Esophagus muscularis mucosa (tissue), 4 donors: ENCODE results near the gene ANK3. TPM values are rescaled to one million over a fixed set of nuclear protein-coding genes. Genes with fewer than 3 reads are reported as not detected.

Source experiments
- DNase-seq: peaks from one replicate; pipeline ENCODE4 v3.0.0-alpha.2; 2017; ENCODE audit errors: extremely low spot score
- H3K27ac ChIP-seq, 4 donors: fragments of 200-600 bp; sonication (generic); replicated peaks in 1 of 4; 1 replicate in 3 of 4; 2 replicates in 1 of 4; pipeline ENCODE4 v1.5.1; 2016 to 2019; ENCODE audit warnings: mild to moderate bottlenecking in 1 of 4
- H3K27me3 ChIP-seq, 4 donors: fragments of 200-600 bp; sonication (generic); one replicate each; pipeline versions ENCODE4 v1.5.1 to v1.6.0; 2016 to 2019
- H3K36me3 ChIP-seq, 4 donors: fragments of 200-600 bp; sonication (generic); one replicate each; pipeline ENCODE4 v1.5.1; 2016 to 2019
- H3K4me1 ChIP-seq, 4 donors: fragments of 200-600 bp; sonication (generic); one replicate each; pipeline ENCODE4 v1.5.1; 2016 to 2019
- H3K4me3 ChIP-seq, 4 donors: fragments of 200-600 bp; sonication (generic); 1 replicate in 2 of 4; 2 replicates in 2 of 4; pipeline ENCODE4 v1.5.1; 2016 to 2019; ENCODE audit warnings: mild to moderate bottlenecking in 4 of 4, moderate library complexity in 1 of 4
- H3K9me3 ChIP-seq, 4 donors: fragments of 200-600 bp; sonication (generic); 1 replicate in 3 of 4; 2 replicates in 1 of 4; pipeline ENCODE4 v1.5.1; 2016 to 2019
- EP300 ChIP-seq: sonication (generic); formaldehyde crosslinking; IDR thresholded peaks from one replicate; pipeline ENCODE4 v1.6.1; 2017; ENCODE audit warnings: antibody characterized with exemption
- POLR2A ChIP-seq: fragments of 450-650 bp; IDR thresholded peaks from one replicate; pipeline ENCODE4 v1.6.1; 2017; ENCODE audit warnings: antibody characterized with exemption, moderate library complexity, mild to moderate bottlenecking, low read depth
- POLR2AphosphoS5 ChIP-seq, 2 donors: sonication (generic); formaldehyde crosslinking; IDR thresholded peaks; one replicate each; pipeline ENCODE4 v1.6.1; 2017; ENCODE audit warnings: antibody characterized with exemption in 2 of 2
- WGBS: methylation state at CpG from one replicate; pipeline ENCODE4 v1.1.5; 2018; 5-methylcytosine and 5-hydroxymethylcytosine counted together
- intact Hi-C: fragments of 100-400 bp; cut with DNase I; formaldehyde crosslinking; loops from one replicate; pipeline ENCODE4 v1.15.1; 2023
- total RNA-seq, 4 donors: library from RNA; depleted of rRNA; stranded (reverse); fragments of >200 nt; gene quantifications; one replicate each; pipeline versions ENCODE4 v1.1.0 to v1.2.1, GENCODE V29; 2016
- TF ChIP-seq, protein P1 (sequence below), 3 experiments: fragments of 200-600 bp in 2 of 3; fragments of 450-650 bp in 1 of 3; sonication (generic) in 2 of 3; IDR thresholded peaks; one replicate each; pipeline ENCODE4 v1.5.1; 2017 to 2019; ENCODE audit warnings: antibody characterized with exemption in 3 of 3, mild to moderate bottlenecking in 2 of 3, moderate library complexity in 1 of 3

ANK3 gene
- total RNA-seq, 4 donors from 2014 or later: 25.5 to 44.9 (median 26.6) TPM

DNA sequence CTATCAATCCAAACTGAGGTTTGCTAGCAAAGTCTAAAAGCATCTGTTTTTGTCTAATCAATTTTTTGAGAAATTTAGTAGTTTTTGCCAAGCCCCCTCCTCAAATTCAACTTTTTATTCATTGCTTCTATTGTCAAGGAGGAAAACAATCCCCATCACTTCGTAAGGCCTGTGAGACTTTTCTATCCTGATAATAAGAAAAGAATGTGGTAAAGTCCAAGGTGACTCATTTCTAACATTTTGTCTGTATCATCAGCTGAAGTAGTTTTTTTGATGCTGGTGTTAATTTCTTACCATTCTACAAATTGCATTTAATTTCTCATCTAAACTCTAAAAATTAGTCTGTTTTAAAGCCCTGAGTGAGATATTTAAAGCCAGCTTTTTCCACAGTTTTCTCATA is 11.7 kb downstream of the ANK3 start:
- TF ChIP-seq EP300: no peak
- no peak for TF ChIP-seq POLR2AphosphoS5 (IDR thresholded peaks at IDR 0.05)
- DNase-seq: no peak
- H3K27ac ChIP-seq: no peak overlapping the region
- H3K4me3 ChIP-seq: no peak overlapping the region
- no peaks in the 10 kb centered on the region for H3K4me1 ChIP-seq
- H3K36me3 ChIP-seq: no peaks in the 10 kb centered on the region
- 57% methylated on average over 1 of the region's 1 CpG for WGBS
- no peaks in the 10 kb centered on the region for H3K27me3 ChIP-seq
- intact Hi-C loops: no loop called here
- no peaks in the 10 kb centered on the region for H3K9me3 ChIP-seq

DNA sequence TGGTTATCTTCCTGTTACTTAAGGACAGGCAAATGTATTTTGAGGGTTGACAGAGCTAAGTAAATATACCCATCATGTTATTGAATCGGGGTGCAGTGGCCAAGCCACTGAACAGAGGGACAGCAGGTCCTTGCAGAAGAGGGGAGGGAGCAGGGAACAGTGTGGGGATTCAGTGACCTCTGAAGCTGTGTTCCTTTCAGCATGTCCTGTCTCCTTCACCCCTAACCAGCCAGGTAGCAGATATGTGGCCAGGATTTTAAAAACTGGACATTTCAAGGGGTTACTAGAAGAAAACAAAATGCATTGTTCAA is 12.7 kb downstream of the ANK3 start:
- Histone ChIP-seq H3K4me1 (no peaks in the 10 kb centered on the region), H3K27ac (no peak overlapping the region), H3K27me3 (no peaks in the 10 kb centered on the region), H3K36me3 (no peaks in the 10 kb centered on the region), H3K9me3 (no peaks in the 10 kb centered on the region), H3K4me3 (no peak overlapping the region)
- no peak for DNase-seq
- intact Hi-C loops: no loop called here
- WGBS: 79% methylated on average over 1 of the region's 1 CpG
- no peak for TF ChIP-seq POLR2A
- TF ChIP-seq EP300: no peak
- TF ChIP-seq, protein P1, sequence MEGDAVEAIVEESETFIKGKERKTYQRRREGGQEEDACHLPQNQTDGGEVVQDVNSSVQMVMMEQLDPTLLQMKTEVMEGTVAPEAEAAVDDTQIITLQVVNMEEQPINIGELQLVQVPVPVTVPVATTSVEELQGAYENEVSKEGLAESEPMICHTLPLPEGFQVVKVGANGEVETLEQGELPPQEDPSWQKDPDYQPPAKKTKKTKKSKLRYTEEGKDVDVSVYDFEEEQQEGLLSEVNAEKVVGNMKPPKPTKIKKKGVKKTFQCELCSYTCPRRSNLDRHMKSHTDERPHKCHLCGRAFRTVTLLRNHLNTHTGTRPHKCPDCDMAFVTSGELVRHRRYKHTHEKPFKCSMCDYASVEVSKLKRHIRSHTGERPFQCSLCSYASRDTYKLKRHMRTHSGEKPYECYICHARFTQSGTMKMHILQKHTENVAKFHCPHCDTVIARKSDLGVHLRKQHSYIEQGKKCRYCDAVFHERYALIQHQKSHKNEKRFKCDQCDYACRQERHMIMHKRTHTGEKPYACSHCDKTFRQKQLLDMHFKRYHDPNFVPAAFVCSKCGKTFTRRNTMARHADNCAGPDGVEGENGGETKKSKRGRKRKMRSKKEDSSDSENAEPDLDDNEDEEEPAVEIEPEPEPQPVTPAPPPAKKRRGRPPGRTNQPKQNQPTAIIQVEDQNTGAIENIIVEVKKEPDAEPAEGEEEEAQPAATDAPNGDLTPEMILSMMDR (IDR thresholded peaks at IDR 0.05): no peak
- TF ChIP-seq POLR2AphosphoS5 (IDR thresholded peaks at IDR 0.05): no peak

DNA sequence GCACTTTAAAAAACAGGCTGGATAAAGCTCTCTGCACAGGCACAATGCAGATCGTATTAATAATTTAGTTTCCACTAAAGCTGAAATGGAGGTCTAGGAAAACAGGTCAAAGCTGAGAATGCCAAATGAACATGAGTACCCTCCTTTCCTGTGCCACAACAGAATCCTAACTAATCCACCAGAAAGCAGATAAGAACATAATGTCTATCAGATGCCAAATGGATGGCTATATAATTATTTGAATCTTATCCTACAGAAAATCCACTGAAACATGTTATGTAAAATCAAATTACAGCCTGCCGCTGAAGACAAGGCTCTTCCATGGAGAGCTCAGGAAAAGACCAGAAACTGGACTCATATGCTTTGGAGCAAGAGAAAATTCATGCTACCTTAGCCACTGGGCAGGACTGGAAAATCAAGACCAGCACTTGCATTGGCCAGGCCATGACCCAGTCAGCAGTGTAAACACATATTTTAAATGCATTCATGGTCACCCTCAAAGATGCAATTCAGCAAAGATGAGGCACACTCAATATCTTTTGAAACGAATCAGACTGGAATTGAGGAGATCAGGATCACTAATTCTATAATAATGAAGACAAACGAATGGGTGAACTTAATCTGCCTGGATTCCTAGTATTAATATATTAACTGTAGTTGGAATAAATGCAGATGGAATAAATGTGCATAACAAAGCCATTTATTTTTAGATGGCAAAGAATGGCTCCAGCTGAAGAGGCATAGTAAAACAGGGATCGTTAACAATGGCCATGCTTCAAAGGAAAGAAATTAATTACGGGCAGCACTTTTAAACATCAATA is 13.2 kb downstream of the ANK3 start:
- H3K4me1 ChIP-seq: no peaks in the 10 kb centered on the region
- no peak for DNase-seq
- no peak overlapping the region for H3K27ac ChIP-seq
- TF ChIP-seq, protein P1 (IDR thresholded peaks at IDR 0.05): no peak
- TF ChIP-seq POLR2AphosphoS5 (IDR thresholded peaks at IDR 0.05) (no peak), POLR2A (no peak), EP300 (no peak)
- intact Hi-C loops: no loop called here
- H3K36me3 ChIP-seq: no peaks in the 10 kb centered on the region
- WGBS: 88% methylated on average over 6 of the region's 6 CpGs
- H3K9me3 ChIP-seq: no peaks in the 10 kb centered on the region
- no peaks in the 10 kb centered on the region for H3K27me3 ChIP-seq
- H3K4me3 ChIP-seq: no peak overlapping the region

DNA sequence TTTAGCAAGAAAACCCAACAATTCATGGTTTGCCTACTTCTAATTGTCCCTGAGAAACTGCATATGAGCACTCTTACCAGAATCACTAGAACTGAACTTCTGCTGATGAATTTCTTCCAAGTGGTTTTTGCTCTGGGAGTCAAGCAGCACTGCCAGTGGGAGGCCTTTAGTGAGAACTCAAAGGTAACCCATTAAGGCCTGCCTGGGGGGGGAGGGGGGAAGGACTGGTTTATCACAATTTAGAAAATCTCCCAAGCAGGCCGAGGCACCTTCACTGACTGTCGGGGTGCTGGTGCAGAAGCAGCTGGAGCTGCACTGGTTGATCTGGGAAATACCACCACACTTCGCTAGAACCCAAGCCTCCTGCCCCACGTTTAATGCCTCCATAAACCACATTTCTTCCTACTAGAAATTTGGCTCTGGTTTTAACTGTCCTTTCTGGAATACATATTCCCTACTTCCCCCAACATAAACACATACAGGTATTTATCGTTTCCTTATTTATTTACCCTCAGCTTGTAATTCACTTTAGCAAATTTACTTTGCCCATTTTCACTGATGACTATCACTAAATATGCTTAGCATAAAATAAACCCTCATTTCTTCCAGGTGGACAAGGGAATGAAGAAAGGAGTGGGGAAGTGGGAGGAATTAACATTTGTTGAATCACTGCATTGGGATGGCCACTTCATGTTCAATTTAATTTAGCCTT is 14.2 kb downstream of the ANK3 start:
- DNase-seq: no peak
- TF ChIP-seq, protein P1 (IDR thresholded peaks at IDR 0.05): no peak
- TF ChIP-seq POLR2AphosphoS5 (IDR thresholded peaks at IDR 0.05) (no peak), EP300 (no peak), POLR2A (no peak)
- intact Hi-C loops: no loop called here
- no peaks in the 10 kb centered on the region for H3K36me3 ChIP-seq
- no peak overlapping the region for H3K27ac ChIP-seq
- H3K9me3 ChIP-seq: no peaks in the 10 kb centered on the region
- H3K4me3 ChIP-seq: no peak overlapping the region
- no peaks in the 10 kb centered on the region for H3K27me3 ChIP-seq
- H3K4me1 ChIP-seq: no peaks in the 10 kb centered on the region
- WGBS: 94% methylated on average over 5 of the region's 5 CpGs

DNA sequence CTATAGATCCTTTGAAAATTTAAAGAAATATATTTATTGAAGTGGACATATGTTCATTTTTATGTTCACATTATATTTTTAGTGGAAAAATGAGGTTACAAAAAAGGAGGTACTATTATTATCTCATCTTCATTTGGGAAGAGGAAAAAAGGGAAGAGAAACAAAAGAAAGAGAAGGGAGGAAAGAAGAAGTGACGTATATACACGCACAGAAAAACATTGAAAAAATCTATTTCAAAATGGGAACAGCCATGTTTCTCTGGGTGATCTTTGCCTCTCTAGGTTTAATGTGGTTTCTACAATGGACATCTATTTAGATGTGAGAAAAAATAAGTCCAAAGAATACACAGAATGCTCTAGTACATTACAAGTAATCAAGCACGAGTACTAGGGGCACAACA is 14.8 kb downstream of the ANK3 start:
- Histone ChIP-seq H3K4me3 (no peak overlapping the region), H3K27me3 (no peaks in the 10 kb centered on the region), H3K4me1 (peaks cover 0 to 4% (median 0%) of the 10 kb centered on the region in 4 donors), H3K9me3 (no peaks in the 10 kb centered on the region), H3K27ac (no peak overlapping the region), H3K36me3 (no peaks in the 10 kb centered on the region)
- intact Hi-C loops: no loop called here
- WGBS: 85% methylated on average over 3 of the region's 3 CpGs
- TF ChIP-seq POLR2AphosphoS5 (IDR thresholded peaks at IDR 0.05): no peak
- TF ChIP-seq, protein P1 (IDR thresholded peaks at IDR 0.05): no peak
- TF ChIP-seq EP300: no peak
- TF ChIP-seq POLR2A: no peak
- no peak for DNase-seq
